Activated CD4-positive, alpha-beta T cell treated with anti-CD3 and anti-CD28 coated beads, Interleukin-2, amount 10 ng/mL, durations not matched to agents 24 days and 14 days (primary cell): Measurements from ENCODE around the gene INPP5A. TPM values are rescaled to one million over a fixed set of nuclear protein-coding genes. Genes with fewer than 3 reads are reported as not detected.

ENCODE experiments used
- DNase-seq: peaks from one replicate; pipeline ENCODE4 v3.0.0; 2022
- H3K27ac Mint-ChIP-seq: one replicate; pipeline ENCODE4 v1.8.0; 2022; ENCODE audit warnings: mild to moderate bottlenecking, mixed read lengths
- H3K27me3 Mint-ChIP-seq: one replicate; pipeline ENCODE4 v1.8.0; 2022; ENCODE audit warnings: mixed read lengths
- H3K36me3 Mint-ChIP-seq: one replicate; pipeline ENCODE4 v1.8.0; 2022; ENCODE audit warnings: low read depth, mild to moderate bottlenecking, mixed read lengths
- H3K4me1 Mint-ChIP-seq: one replicate; pipeline ENCODE4 v1.8.0; 2021; ENCODE audit warnings: mixed read lengths
- H3K4me3 Mint-ChIP-seq: one replicate; pipeline ENCODE4 v1.8.0; 2022; ENCODE audit warnings: mild to moderate bottlenecking, moderate library complexity, mixed read lengths
- H3K9me3 Mint-ChIP-seq: one replicate; pipeline ENCODE4 v1.8.0; 2021; ENCODE audit warnings: mixed read lengths
- intact Hi-C: fragments of 100-400 bp; cut with micrococcal nuclease; formaldehyde crosslinking; loops from one replicate; pipeline ENCODE4 v1.15.1; 2023
- total RNA-seq: library from RNA; stranded (reverse); gene quantifications from 2 replicates; pipeline ENCODE4 v1.2.3, GENCODE V29; 2022

The INPP5A gene
- total RNA-seq, 1 donor from 2014 or later, result 10.3 TPM

DNA sequence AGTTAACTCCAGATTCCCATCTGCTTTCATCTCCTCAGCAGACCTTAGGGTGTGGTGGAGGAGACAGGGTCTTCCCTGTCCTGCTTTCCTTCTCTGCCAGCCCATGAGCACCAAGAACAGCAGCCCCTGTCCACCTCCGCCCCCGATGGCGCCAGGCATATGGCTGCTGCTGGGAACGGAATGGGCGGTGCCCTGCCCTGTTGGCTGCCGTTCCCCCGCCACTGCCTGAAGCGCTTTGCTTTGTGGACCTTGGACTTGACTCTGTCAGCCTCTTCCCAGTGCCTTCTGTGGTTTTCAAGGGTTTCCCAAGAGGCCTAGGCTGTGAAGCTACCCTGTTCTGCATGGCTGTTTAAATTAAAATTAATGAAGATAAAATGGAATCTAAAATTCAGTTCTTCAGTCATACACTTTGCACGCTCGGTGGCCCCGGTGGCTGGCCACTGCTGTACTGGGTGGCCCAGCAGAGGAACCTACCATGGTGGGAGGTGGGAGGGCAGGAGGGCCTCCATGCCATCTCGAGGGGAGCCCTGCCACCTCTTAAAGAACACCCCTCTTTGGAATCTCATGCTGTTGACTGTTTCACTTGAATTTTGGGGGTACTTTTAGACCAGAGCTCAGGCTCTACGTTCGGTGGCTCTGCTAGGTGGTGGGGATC, 169.7 kb downstream of the INPP5A start:
- intact Hi-C loops, result no loop called here
- Mint-ChIP-seq H3K4me1 (peaks cover 2% of the 10 kb centered on the region), H3K27me3 (no peaks in the 10 kb centered on the region), H3K36me3 (peaks cover 43% of the 10 kb centered on the region), H3K4me3 (no peak overlapping the region), H3K9me3 (peaks cover 13% of the 10 kb centered on the region), H3K27ac (no peak overlapping the region)
- DNase-seq, result no peak

GRCh38 chr10:132707776-132708171, 170.2 kb downstream of the INPP5A start:
- no peak for DNase-seq
- peaks cover 44% of the 10 kb centered on the region for H3K36me3 Mint-ChIP-seq
- peaks cover 18% of the 10 kb centered on the region for H3K9me3 Mint-ChIP-seq
- H3K4me3 Mint-ChIP-seq, result no peak overlapping the region
- no peaks in the 10 kb centered on the region for H3K4me1 Mint-ChIP-seq
- H3K27me3 Mint-ChIP-seq, result no peaks in the 10 kb centered on the region
- intact Hi-C loops, result no loop called here
- H3K27ac Mint-ChIP-seq, result no peak overlapping the region

DNA sequence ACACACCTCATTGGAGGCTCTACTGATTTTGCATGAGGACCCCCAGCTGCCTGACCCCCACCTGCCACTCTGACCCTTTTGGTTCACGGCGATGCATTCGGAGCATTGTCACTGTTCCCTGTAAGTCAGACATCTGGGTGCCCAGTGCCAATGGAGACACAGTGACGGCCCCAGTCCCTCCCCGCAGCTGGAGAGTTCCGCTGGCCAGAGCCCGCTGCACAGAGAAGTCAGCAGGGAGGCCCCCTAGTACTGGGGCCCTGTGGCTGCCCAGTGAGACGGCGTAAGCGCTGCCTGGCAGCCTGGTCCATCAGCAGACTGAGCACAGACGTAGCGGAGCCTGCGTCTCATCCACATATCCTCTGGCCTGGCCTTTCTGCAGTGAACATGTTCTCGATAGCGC, 170.9 kb downstream of the INPP5A start:
- H3K9me3 Mint-ChIP-seq, result peaks cover 20% of the 10 kb centered on the region
- H3K36me3 Mint-ChIP-seq, result peaks cover 42% of the 10 kb centered on the region
- no peak for DNase-seq
- no peak overlapping the region for H3K4me3 Mint-ChIP-seq
- intact Hi-C loops, result no loop called here
- no peaks in the 10 kb centered on the region for H3K4me1 Mint-ChIP-seq
- H3K27me3 Mint-ChIP-seq, result no peaks in the 10 kb centered on the region
- no peak overlapping the region for H3K27ac Mint-ChIP-seq

- H3K9me3 Mint-ChIP-seq, result peaks cover 20% of the 10 kb centered on the region
- DNase-seq, result no peak
- H3K27me3 Mint-ChIP-seq, result no peaks in the 10 kb centered on the region
- H3K4me1 Mint-ChIP-seq, result no peaks in the 10 kb centered on the region
- no peak overlapping the region for H3K27ac Mint-ChIP-seq
- H3K36me3 Mint-ChIP-seq, result peaks cover 37% of the 10 kb centered on the region
- intact Hi-C loops, result no loop called here
- H3K4me3 Mint-ChIP-seq, result no peak overlapping the region
These were observed 171.3 kb downstream of the INPP5A start for GRCh38 chr10:132708936-132709335.

GRCh38 chr10:132709471-132709951, 171.9 kb downstream of the INPP5A start:
- intact Hi-C loops, result no loop called here
- Mint-ChIP-seq H3K27ac (no peak overlapping the region), H3K36me3 (peaks cover 35% of the 10 kb centered on the region), H3K4me3 (no peak overlapping the region), H3K4me1 (no peaks in the 10 kb centered on the region), H3K9me3 (peaks cover 20% of the 10 kb centered on the region), H3K27me3 (no peaks in the 10 kb centered on the region)
- no peak for DNase-seq

- intact Hi-C loops, result no loop called here
- no peak overlapping the region for H3K27ac Mint-ChIP-seq
- no peak overlapping the region for H3K4me3 Mint-ChIP-seq
These were observed 172.6 kb downstream of the INPP5A start for GRCh38 chr10:132710036-132710686.

DNA sequence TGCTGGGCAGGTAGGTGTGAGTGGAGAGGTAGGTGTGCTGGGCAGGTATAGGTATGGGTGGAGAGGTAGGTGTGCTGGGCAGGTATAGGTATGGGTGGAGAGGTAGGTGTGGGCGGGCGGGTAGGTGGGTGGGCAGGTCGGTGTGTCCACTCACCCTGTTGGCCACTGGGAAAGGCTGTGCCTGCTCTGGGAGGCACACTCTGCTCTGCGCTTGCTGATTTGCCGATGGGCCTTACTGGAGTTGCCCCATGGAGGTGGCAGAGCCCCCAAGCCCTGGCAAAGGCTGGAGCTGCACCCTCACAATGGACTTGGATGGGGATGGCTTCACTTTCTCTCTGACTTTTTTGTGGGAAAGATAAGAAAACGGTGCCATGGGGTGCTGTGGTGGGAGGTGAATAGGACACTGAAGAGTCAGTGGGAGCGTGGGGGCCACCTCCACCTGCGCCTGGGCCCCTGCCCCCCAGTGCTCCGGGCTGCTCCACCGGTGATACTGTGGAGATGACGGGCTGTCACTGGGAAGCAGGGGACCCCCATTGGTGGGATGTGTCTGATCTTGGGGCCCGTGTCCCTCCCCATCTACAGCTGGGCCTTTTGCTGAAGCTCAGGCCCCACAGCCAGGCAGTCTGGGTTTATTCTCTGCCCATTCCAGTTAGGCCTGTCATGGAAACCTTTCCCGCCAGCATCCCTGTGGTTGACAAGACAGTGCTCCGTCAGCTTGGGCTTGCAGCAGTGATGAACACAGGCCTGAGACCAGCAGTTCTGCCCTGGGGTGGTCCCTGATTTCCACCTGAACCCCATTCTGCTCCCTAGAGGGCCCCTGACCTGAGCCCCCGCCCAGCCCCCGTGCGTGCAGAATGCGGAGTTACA, 173.4 kb downstream of the INPP5A start:
- DNase-seq, result no peak
- H3K9me3 Mint-ChIP-seq, result peaks cover 17% of the 10 kb centered on the region
- H3K27ac Mint-ChIP-seq, result no peak overlapping the region
- H3K36me3 Mint-ChIP-seq, result peaks cover 25% of the 10 kb centered on the region
- H3K4me3 Mint-ChIP-seq, result no peak overlapping the region
- H3K4me1 Mint-ChIP-seq, result no peaks in the 10 kb centered on the region
- H3K27me3 Mint-ChIP-seq, result no peaks in the 10 kb centered on the region
- intact Hi-C loops, result no loop called here

More at GRCh38 chr10:132710036-132710686, 172.6 kb downstream of the INPP5A start:
- no peak for DNase-seq
- Mint-ChIP-seq H3K4me1 (no peaks in the 10 kb centered on the region), H3K9me3 (peaks cover 20% of the 10 kb centered on the region), H3K36me3 (peaks cover 31% of the 10 kb centered on the region), H3K27me3 (no peaks in the 10 kb centered on the region)

DNA sequence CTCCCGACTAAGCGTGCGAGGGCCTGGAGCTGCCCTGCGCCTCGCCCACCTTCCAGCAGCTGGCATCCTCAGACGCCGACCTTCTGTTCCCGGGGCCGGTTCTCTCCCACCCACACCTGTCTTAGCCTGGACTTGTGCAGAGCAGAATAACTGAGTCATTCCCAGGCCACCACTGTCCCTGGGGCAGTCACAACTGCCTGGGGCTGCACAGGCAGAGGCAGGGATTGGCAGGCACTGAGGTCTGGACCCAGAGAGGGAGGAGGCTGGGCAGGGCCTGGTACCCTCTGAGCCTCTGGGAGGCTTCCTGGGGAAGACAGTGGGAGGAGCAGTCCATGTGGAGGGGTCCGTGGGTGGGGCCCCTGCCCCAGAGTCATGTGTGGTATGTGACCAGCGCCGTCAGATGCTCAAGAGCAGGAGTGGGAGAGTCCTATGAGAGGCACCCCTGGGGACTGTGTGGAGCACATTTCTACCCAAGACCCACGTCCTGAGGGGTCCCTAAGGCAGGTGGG, 174.1 kb downstream of the INPP5A start:
- Mint-ChIP-seq H3K27me3 (no peaks in the 10 kb centered on the region), H3K4me1 (no peaks in the 10 kb centered on the region), H3K27ac (no peak overlapping the region), H3K9me3 (peaks cover 12% of the 10 kb centered on the region), H3K36me3 (peaks cover 21% of the 10 kb centered on the region), H3K4me3 (no peak overlapping the region)
- intact Hi-C loops, result no loop called here
- no peak for DNase-seq

DNA sequence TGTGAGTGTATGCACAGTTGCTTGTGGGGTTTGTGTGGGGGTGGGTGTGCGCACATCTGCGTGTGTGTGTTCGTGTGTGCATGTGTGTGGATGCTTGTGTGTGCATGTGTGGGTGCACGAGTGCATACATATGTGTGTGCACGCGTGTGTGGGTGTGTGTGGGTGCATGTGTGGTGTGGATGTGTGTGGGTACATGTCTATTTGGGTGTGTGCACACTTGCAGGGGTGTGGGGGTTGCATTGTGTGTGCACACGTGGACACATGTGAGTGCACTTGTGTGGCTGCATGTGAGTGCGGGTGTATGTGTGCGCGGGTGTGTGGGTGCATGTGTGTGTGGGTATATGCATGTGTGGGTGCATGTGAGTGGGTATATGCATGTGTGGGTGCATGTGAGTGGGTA, 174.7 kb downstream of the INPP5A start:
- Mint-ChIP-seq H3K27ac (no peak overlapping the region), H3K9me3 (peaks cover 12% of the 10 kb centered on the region), H3K4me1 (no peaks in the 10 kb centered on the region), H3K27me3 (no peaks in the 10 kb centered on the region), H3K36me3 (peaks cover 19% of the 10 kb centered on the region), H3K4me3 (no peak overlapping the region)
- DNase-seq, result no peak
- intact Hi-C loops, result no loop called here

DNA sequence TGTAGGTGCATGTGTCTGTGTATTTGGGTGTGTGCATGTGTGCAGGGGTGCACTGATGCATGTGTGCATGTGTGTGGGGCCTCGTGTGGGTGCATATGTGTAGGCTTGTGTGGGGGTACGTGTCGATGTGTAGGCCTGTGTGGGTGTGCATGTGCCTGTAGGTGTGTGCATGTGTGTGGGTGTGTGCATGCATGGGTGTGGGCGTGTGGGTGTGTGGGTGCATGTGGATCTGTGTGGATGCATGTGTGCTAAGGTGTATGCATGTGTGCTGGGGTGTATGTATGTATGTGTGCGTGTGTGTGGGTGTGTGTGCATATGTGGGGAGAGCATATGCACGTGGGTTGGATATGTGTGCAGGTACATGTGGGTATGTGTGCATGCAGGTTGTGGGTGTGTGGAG, 175.2 kb downstream of the INPP5A start:
- Mint-ChIP-seq H3K4me3 (no peak overlapping the region), H3K4me1 (no peaks in the 10 kb centered on the region), H3K36me3 (peaks cover 19% of the 10 kb centered on the region), H3K27me3 (no peaks in the 10 kb centered on the region), H3K9me3 (peaks cover 12% of the 10 kb centered on the region), H3K27ac (no peak overlapping the region)
- no peak for DNase-seq
- intact Hi-C loops, result no loop called here

DNA sequence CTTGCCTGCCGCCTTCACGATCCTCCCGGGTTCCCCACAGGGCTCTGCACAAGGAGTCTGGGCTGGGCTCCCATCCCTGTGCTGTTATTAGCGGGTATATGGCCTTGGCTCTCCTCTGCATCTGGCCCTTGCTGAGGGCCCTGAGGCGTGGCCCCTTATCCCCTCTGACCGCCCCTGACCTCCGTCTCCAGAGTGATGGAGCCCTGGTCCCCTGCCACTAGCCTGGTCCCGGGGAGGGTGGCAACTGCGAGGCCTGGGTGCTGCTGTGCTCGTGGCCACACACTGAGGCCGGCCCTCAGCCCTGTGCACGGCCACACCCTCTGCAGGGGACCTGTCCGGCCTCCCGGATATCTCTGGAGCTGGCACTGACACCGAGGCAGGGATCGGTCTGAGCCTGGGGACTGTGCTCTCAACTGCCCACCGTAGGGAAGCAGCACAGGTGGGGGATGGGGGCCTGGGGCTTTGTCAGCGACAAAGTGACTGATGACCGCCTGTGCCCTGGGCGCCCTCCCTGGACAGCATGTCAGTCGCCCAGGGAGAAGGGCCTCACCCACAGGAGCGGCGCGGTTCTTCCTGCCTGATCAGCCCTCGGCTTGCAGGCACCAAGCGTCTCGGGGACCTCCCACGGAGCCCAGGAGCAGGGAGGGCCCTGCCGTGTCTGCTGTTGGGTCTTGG, 176.0 kb downstream of the INPP5A start:
- H3K4me1 Mint-ChIP-seq, result no peaks in the 10 kb centered on the region
- no peak overlapping the region for H3K27ac Mint-ChIP-seq
- intact Hi-C loops, result no loop called here
- no peaks in the 10 kb centered on the region for H3K27me3 Mint-ChIP-seq
- peaks cover 16% of the 10 kb centered on the region for H3K36me3 Mint-ChIP-seq
- H3K4me3 Mint-ChIP-seq, result no peak overlapping the region
- peaks cover 12% of the 10 kb centered on the region for H3K9me3 Mint-ChIP-seq
- DNase-seq, result no peak

DNA sequence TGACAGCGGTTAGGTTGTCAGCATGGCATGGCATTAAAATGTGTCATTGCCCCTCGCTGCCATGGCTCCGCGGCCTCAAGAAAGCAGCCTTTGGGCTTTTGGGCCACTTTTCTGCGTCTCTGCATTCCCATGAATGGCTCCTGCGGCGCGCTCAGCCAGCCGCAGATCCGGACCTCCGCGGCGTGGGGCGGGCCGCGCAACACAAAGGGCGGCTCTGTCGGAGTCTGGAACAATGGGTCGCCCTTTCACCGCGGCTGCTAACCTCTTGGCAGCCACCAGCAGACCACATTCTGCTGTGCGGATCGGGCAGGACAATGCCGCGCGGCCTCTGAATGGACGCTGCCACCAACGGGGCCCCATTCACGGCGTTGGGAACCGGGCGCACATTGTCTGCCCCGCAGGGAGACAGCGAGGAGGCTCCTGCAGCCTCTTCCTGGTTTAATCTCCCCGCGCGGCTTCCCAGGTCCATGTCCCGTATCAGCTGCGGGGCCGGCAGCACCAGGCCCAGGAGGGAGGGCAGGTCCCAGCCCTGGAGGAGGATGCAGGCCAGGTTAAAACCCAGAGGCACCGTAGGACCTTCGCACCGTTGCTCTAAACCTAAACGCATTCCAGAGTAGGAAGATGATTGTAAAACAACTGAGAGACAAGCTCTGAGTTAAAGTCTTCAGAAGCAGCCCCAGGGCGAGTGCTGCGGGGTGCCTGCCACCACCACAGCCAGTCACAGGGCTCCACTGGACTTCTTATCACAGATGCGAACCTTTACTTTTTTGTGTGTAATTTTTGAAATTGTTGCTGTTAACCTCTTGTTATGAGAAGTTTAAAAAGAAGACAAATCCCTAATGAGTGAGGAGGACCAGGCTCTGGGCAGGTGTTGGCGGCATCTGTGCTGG, 176.8 kb downstream of the INPP5A start:
- Mint-ChIP-seq H3K9me3 (peaks cover 12% of the 10 kb centered on the region), H3K4me1 (no peaks in the 10 kb centered on the region), H3K27me3 (no peaks in the 10 kb centered on the region), H3K36me3 (peaks cover 16% of the 10 kb centered on the region), H3K4me3 (no peak overlapping the region), H3K27ac (no peak overlapping the region)
- no peak for DNase-seq
- intact Hi-C loops, result no loop called here
